ENCODE results near the gene PBXIP1. TPM values are rescaled to one million over a fixed set of nuclear protein-coding genes. Genes with fewer than 3 reads are reported as not detected.
A peak's percentile ranks its signal among the peaks of the same experiment; 100 is the strongest.

Gene PBXIP1
- total RNA-seq, 1 donor from 2014 or later: 82.1 TPM

- H3K27ac Mint-ChIP-seq (ENCODE audit: unreplicated experiment): no peak overlapping the region
- TF ChIP-seq CTCF (IDR thresholded peaks at IDR 0.05; ENCODE audit: unreplicated experiment): no peak
- H3K4me1 Mint-ChIP-seq (ENCODE audit: unreplicated experiment): peaks cover 47% of the 10 kb centered on the region
- H3K36me3 Mint-ChIP-seq (ENCODE audit: low read depth, unreplicated experiment): peaks cover 35% of the 10 kb centered on the region
- DNase-seq (ENCODE audit: low spot score): no peak
- no peak overlapping the region for H3K4me3 Mint-ChIP-seq (ENCODE audit: unreplicated experiment)
- H3K27me3 Mint-ChIP-seq (ENCODE audit: unreplicated experiment): peaks cover 35% of the 10 kb centered on the region
- H3K9me3 Mint-ChIP-seq (ENCODE audit: unreplicated experiment): no peaks in the 10 kb centered on the region
These were observed 16.3 kb upstream of the PBXIP1 start for GRCh38 chr1:154972213-154972516.

DNA sequence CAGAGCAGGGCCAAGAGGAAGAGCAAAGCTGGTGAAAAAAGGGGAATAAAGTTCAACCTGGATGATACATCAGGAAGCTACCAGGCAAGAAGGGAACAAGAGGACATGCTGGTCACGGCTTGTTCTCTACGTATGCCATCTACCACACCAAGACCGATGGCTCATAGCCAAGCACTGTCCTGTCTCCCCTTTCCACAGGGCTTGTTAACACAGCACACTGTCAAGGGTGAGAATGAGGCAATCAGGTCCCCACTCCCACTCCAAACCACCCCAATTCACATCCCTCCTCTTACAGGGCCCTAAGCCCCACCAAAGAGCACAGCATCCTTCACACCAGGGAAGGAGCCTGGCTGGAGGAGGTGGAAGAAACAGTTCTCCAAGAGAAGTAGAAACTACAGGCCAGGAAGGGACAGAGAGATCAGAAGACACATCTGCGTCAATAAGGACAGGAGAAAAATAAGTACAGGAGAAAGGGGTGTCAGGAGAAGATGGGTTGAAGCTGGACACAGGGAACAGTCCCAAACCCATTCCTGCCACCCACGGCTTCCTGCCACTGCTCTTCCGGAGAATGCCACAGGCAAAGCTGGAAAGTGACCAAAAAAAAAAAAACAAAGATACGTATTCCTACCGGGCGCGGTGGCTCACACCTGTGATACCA lies 15.6 kb upstream of the PBXIP1 start:
- Mint-ChIP-seq H3K27ac (ENCODE audit: unreplicated experiment) (peak overlapping the region; percentile 99), H3K4me1 (ENCODE audit: unreplicated experiment) (peaks cover 54% of the 10 kb centered on the region), H3K9me3 (ENCODE audit: unreplicated experiment) (no peaks in the 10 kb centered on the region), H3K36me3 (ENCODE audit: low read depth, unreplicated experiment) (peaks cover 37% of the 10 kb centered on the region), H3K4me3 (ENCODE audit: unreplicated experiment) (no peak overlapping the region), H3K27me3 (ENCODE audit: unreplicated experiment) (peaks cover 35% of the 10 kb centered on the region)
- no peak for TF ChIP-seq CTCF (IDR thresholded peaks at IDR 0.05; ENCODE audit: unreplicated experiment)
- DNase-seq (ENCODE audit: low spot score): no peak

GRCh38 chr1:154970631-154971340 lies 14.9 kb upstream of the PBXIP1 start, which contains the start of gene SHC1:
TSS of gene SHC1 (minus strand) at chr1:154970747. CDS start at chr1:154970526, 221 bp downstream.
- peak; percentile 87 for DNase-seq (ENCODE audit: low spot score)
- Mint-ChIP-seq H3K9me3 (ENCODE audit: unreplicated experiment) (no peaks in the 10 kb centered on the region), H3K4me1 (ENCODE audit: unreplicated experiment) (peaks cover 61% of the 10 kb centered on the region), H3K36me3 (ENCODE audit: low read depth, unreplicated experiment) (peaks cover 38% of the 10 kb centered on the region), H3K27me3 (ENCODE audit: unreplicated experiment) (peaks cover 35% of the 10 kb centered on the region), H3K27ac (ENCODE audit: unreplicated experiment) (peak within 1 kb of the TSS; percentile 99), H3K4me3 (ENCODE audit: unreplicated experiment) (no peak within 1 kb of the TSS)
- TF ChIP-seq CTCF (IDR thresholded peaks at IDR 0.05; ENCODE audit: unreplicated experiment): no peak

- peak overlapping the region; percentile 99 for H3K27ac Mint-ChIP-seq (ENCODE audit: unreplicated experiment)
- peaks cover 68% of the 10 kb centered on the region for H3K4me1 Mint-ChIP-seq (ENCODE audit: unreplicated experiment)
- peaks cover 36% of the 10 kb centered on the region for H3K27me3 Mint-ChIP-seq (ENCODE audit: unreplicated experiment)
- DNase-seq (ENCODE audit: low spot score): no peak
- H3K36me3 Mint-ChIP-seq (ENCODE audit: low read depth, unreplicated experiment): peaks cover 46% of the 10 kb centered on the region
- H3K4me3 Mint-ChIP-seq (ENCODE audit: unreplicated experiment): no peak overlapping the region
- no peaks in the 10 kb centered on the region for H3K9me3 Mint-ChIP-seq (ENCODE audit: unreplicated experiment)
- TF ChIP-seq CTCF (IDR thresholded peaks at IDR 0.05; ENCODE audit: unreplicated experiment): no peak
These were observed 14.1 kb upstream of the PBXIP1 start for GRCh38 chr1:154969860-154970452.

GRCh38 chr1:154969246-154969645 lies 13.3 kb upstream of the PBXIP1 start:
- Mint-ChIP-seq H3K27ac (ENCODE audit: unreplicated experiment) (peak overlapping the region; percentile 99), H3K4me1 (ENCODE audit: unreplicated experiment) (peaks cover 73% of the 10 kb centered on the region), H3K36me3 (ENCODE audit: low read depth, unreplicated experiment) (peaks cover 51% of the 10 kb centered on the region), H3K4me3 (ENCODE audit: unreplicated experiment) (no peak overlapping the region), H3K9me3 (ENCODE audit: unreplicated experiment) (no peaks in the 10 kb centered on the region), H3K27me3 (ENCODE audit: unreplicated experiment) (peaks cover 36% of the 10 kb centered on the region)
- no peak for TF ChIP-seq CTCF (IDR thresholded peaks at IDR 0.05; ENCODE audit: unreplicated experiment)
- no peak for DNase-seq (ENCODE audit: low spot score)

Data from endothelial cell (in vitro differentiated cells).